ENCODE measurements around the gene TMEM89.

TMEM89 gene

DNA sequence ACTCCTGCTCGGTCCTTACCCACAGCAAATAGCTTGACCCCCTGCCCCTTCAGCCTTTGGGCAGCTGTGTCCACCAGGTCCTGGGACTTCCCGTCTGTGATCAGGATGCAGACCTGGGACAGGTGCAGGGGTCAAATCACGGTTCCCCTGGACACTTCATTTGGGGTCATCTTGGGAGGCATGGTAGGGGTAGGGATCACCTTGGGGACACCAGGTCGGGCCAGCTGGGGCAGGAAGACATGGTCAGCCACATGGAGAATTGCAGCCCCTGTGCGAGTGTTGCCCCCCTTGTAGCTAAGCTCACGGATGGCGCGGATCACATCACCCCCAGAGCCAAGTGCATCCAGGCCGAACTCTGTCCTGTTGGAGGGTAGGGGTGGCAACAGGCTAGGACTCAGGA lies 28.2 kb downstream of the TMEM89 start:
- no peak for DNase-seq

GRCh38 chr3:48592519-48593087 lies 29.0 kb downstream of the TMEM89 start:
- DNase-seq = no peak

GRCh38 chr3:48591886-48592518 lies 29.6 kb downstream of the TMEM89 start:
- DNase-seq = no peak

- no peak for DNase-seq
Observed at GRCh38 chr3:48591436-48591835, 30.1 kb downstream of the TMEM89 start.

DNA sequence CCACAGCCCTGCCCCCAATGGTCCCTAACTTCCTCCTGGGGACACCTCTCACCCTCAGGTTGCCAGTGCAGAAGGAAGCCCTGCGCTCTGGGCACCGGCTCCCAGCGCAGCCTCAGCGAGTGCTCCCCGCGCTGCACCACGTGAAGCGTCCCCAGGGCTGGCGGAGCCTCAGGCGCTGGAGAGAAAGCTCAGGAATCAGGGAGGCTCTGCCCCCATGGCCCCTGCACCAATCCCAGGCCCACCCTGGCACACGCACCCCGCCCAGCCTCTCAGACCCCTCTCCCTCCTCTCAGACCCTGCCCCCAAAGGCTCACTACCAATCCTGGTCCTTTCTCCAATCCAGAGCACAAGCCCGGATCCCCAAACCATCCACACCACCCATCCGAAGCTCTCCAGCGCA lies 33.3 kb downstream of the TMEM89 start:
- peak in 2 of 51 donors; percentile 5 to 23 for DNase-seq

- DNase-seq = no peak
Observed at GRCh38 chr3:48587686-48588085, 33.9 kb downstream of the TMEM89 start.

DNA sequence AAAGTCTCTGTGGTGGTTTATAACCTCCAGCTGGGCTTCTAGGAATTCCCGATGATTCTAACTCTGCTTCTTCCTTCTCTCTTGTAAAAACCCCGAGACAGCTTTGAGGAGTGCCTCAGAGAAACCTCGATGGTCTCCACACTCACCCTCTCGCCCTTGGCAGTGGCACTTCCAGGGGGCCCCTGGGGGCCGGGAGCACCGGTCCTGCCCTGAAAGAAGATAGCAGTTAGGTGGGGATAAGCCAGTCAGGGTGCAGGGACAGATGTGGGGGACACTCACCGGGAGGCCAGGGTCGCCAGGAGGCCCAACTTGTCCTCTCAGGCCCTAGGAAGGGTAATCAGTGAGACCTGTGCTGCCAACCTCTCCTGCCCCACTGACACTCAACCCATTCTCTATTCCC lies 36.2 kb downstream of the TMEM89 start:
- no peak for DNase-seq

- DNase-seq = no peak
Observed at GRCh38 chr3:48584836-48585235, 36.7 kb downstream of the TMEM89 start.

GRCh38 chr3:48581621-48582481 lies 39.7 kb downstream of the TMEM89 start:
- DNase-seq = no peak

DNA sequence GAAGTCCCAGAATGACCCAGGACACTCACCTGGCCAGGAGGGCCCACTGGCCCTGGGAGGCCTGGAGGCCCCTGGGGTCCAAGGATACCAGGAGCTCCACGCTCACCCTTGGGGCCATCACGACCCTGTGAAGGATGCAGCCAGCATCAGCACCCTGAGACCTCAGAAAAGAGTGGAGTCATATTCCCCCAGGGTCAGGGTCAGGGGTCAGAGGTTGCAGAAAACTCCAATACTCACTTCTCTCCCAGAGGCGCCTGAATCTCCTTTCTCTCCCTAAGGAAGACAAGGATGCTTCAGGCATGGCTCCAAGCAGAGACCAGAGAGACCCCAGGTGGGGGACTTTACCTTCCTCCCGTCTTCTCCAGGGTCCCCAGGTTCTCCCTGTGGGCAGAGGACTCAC lies 44.9 kb downstream of the TMEM89 start:
- DNase-seq = no peak

GRCh38 chr3:48575366-48575765 lies 46.2 kb downstream of the TMEM89 start:
- no peak for DNase-seq

DNA sequence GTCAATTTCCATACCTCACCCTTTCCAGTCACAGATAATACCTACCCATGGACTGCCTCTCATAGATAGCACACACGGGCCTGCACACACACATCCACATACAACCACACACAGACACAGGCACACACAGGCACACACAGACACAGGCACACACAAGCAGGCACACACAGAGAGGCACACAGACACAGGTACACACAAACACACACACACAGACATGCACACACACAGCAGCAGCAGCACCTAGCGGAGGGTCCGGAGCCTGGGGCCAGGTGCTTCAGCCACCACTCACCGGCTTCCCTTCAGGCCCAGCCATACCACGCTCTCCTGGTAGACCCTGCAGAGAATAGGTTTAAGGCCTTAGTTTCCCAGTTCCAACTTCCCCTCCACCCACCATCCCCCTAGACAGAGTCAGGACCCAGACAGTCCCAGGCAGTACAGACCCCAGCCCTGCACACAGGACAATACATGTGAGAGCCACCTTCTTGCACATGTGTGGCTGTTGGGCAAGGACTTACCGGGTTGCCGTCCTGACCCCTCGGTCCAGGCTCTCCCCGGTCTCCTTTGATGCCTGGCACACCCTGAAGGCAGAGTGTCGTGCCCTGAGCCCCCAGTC lies 47.5 kb downstream of the TMEM89 start:
- no peak for DNase-seq

DNA sequence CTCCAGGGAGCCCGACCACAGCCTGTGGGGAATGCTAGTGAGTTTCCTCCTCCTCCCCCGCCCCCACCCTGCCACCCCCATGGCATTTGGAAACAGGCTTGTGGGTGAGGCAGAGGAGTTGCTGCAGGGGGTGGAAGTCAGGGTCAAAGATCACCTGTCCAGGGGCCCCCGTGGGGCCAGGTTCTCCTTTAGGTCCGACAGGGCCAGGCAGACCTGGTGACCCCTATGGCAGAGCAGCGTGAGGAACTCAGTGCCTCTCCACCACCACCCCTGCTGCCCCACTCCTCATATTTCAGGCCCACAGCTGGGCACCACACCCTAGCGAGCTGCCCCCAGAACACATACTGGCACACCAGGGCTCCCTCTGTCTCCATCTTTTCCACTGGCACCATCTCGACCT lies 49.1 kb downstream of the TMEM89 start:
- no peak for DNase-seq

DNA sequence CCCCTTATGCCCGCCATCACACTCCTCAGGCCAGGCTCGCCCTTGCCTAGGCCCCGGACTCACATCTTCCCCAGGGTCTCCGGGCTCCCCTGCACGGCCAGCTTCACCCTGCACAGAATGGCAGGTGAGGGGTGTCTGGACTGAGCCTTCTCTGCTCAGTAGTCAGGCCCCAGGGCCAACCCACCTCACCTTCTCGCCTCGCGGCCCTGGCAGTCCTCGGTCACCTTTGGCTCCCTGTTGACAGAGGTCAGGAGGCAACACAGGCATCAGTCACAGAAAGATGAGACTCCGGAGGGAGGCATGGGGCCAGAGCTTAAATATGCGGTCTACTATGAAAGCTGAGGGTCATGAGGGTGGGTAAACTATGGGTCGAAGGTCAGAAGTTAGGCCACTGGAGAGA lies 49.6 kb downstream of the TMEM89 start:
- no peak for DNase-seq

Data from hypothalamus (tissue), 51 donors.